T-helper 2 cell treated with Interferon-gamma antibody and Interleukin-4, amounts not matched to agents 100 ng/mL and 5 ng/mL, for 36 hours (primary cell): Measurements from ENCODE around the gene APOA5. TPM values are rescaled to one million over a fixed set of nuclear protein-coding genes. Genes with fewer than 3 reads are reported as not detected.
"Not testable (repeated sequence)": the region's sequence is repeated elsewhere in the genome, so short reads cannot be mapped to it uniquely, and the experiment has no call there.

Source experiments
- intact Hi-C: fragments of 100-400 bp; cut with micrococcal nuclease; formaldehyde crosslinking; loops from one replicate; pipeline ENCODE4 v1.15.1; 2023
- total RNA-seq: library from RNA; stranded (reverse); gene quantifications from 2 replicates; pipeline ENCODE4 v1.2.3, GENCODE V29; 2022

Gene APOA5
- total RNA-seq, 1 donor from 2014 or later, result not detected

DNA sequence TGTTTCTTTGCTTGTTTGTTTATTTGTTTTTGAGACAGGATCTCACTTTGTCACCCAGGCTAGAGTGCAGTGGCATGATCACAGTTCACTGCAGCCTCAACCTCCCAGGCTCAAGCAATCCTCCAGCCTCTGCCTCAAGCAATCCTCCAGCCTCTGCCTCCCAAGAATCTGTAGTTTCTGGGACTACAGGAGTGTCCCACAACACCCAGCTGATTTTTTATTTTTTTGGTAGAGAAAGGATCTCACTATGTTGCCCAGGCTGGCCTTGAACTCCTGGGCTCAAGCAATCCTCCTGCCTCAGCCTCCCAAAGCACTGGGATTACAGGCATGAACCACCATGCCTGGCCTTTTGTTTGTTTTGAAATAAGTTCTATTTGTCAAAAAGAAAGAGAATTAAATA lies 10.0 kb upstream of the APOA5 start:
- intact Hi-C loops, result not testable (repeated sequence)

DNA sequence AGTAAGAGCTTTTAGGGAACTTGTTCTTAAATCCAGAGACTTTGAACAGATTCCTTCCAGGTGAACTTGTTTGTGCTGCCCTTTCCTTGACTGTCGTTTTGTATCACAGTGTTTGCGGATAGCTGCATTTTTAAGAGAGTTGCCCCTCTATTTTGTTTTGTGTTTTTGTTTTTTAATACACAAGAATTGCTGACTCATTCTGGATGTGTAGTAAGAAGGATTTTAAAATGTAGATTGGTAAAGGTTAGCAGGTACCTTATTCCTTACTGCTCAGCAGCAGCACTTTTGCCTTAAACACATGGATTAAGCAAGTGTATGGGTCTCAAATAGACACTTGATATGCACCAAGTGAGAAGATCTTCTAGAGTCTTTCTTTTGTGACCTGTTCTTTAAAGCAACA lies 8.9 kb upstream of the APOA5 start:
- intact Hi-C loops, result no loop called here

DNA sequence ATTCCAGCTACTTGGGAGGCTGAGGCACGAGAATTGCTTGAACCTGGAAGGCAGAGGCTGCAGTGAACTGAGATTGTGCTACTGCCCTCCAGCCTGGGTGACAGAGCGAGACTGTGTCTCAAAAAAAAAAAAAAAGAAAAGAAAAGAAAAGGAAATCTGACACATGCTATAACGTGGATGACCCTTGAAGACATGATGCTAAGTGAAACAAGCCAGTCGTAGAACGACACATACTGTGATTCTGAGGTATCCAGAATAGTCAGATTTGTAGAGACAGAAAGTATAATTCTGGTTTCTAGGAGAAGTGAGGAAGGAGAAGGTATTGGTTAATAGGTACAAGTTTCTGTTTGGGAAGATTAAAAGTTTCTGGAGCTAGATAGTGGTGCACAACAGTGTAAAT lies 6.7 kb upstream of the APOA5 start:
- intact Hi-C loops, result no loop called here

DNA sequence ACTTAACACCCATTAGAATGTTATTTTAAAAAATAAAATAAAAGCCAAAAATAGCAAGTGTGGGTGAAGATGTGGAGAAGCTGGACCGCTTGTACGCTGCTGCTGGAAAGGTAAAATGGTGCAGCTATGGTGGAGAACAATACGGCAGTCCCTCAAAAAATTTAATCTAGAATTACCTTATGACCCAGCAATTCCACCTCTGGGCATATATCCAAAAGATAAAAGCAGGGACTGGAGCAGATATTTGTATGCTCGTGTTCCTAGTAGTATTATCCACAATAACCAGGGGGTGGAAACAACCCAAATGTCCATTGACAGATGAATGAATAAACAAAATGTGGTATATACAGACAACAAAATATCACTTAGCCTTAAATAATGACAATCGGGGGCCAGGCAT lies 6.1 kb upstream of the APOA5 start:
- intact Hi-C loops, result no loop called here

DNA sequence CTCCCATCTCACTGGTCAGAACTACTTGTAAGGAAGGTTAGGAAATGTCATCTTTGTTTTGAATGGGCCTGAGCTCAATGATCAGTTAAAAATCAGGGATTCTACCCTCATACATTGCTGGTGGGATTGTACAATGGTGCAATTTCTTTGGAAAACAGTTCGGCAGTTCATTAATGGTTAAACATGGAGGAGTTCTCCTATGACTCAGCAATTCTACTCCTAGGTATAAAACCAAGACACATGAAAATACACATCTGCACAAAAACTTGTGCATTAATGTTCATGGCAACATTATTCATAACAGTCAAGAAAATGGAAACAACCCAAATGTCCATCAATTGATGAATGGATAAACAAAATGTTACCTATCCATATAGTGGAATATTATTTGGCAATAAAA lies 4.9 kb upstream of the APOA5 start:
- intact Hi-C loops, result no loop called here

DNA sequence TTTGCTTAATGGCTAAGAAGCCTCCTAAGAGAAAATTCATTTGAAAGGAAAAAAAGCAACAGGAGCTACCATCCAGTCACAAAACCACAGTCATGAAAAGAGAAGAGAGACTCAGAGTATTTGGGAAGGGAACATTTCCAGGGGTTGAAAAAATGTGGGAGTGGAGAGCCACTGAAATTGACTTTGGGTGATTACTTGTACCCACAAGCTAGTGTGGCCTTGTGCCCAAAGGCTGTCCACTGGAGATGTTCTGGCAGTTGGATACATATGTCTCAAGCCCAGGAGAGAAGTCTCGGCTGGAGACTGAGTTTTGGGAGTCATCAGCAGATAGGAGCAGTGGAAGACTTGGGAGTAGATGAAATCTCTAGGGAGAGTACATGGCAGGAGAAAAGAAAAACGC lies 3.2 kb upstream of the APOA5 start:
- intact Hi-C loops, result no loop called here

DNA sequence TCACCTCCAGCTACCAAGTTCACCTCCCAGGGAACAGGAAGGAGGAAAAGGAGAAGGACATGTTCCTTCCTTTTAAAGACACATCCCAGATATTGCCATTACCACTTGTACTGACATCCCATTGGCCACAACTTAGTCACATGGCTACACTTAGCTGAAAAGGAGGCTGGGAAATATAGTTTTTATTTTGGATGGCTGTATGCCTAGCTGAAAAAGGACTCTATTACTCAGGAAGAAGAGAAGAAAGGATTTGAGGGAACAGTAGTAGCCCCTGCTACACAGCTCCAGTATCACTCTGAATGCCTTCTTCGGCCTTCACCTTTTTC lies 2.1 kb upstream of the APOA5 start:
- intact Hi-C loops, result no loop called here

DNA sequence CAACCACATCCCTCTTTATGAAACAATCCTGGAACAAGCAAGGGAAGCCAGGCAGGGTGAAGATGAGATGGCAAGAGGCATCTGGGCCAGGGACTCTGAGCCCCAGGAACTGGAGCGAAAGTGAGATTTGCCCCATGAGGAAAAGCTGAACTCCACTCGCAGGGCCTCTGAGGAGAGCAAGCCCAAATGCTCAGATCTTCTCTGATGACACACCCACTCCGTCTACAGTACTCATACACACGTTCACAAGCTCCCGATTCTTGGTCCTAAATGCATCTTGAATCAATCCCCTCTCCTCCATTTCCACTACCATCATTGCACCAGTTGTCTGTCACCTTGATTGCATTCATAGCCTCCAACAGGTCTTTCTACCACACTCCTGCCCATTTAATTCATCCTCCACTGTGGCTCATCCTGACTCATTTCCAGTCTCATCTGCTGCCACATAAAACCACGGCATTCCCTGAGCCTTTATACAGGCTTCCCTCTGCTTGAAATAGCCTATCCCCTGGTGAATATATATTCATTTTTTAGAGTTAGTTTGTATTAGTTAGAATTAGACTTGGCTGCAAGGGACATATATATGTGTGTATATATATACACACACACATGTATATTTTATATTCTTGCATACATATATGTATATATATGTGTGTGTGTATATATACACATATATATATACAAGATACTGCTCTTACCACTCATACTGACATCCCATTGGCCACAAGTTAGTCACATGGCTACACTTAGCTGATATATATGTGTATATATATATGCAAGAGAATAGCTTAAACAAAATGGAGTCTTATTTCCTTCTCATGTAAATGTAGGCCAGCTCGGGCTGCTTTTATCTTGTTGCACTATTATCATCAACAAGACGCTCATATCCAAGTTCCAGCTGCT lies 1.4 kb upstream of the APOA5 start:
- intact Hi-C loops, result no loop called here

DNA sequence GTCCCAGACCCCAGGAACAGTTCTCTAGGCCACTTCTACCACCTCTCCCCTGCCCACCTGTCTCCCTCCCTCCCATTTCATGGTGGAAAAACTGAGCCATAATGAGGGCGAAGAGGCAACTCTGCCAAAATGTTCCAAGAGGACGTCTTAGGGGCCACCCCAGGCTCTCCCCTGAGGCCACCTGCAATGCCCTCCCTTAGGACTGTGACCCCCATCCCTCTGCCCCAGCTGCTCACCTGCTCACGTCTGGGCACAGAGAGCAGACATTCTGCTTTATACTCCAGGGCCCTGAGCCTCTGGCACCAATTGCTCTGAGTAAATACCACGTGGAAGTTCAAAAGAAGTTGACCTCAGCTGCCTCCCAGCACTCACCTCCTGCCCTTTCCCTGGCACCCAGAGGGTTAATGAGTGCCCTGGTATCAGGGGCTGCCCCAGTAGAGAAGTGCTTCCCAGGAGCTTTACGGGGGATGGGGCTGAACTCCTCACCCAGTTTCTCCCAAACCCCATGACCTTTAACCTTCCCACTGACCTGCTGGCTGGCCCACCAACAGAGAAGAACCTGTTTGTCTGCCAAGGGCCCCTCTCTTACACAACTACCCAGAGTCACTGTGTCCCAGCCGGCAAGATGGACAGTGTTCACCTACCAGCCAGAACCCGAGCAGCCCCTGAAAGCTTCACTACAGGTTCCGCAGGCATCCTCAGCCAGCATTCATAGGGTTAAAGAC lies 627 bp upstream of the APOA5 start:
- intact Hi-C loops, result no loop called here

DNA sequence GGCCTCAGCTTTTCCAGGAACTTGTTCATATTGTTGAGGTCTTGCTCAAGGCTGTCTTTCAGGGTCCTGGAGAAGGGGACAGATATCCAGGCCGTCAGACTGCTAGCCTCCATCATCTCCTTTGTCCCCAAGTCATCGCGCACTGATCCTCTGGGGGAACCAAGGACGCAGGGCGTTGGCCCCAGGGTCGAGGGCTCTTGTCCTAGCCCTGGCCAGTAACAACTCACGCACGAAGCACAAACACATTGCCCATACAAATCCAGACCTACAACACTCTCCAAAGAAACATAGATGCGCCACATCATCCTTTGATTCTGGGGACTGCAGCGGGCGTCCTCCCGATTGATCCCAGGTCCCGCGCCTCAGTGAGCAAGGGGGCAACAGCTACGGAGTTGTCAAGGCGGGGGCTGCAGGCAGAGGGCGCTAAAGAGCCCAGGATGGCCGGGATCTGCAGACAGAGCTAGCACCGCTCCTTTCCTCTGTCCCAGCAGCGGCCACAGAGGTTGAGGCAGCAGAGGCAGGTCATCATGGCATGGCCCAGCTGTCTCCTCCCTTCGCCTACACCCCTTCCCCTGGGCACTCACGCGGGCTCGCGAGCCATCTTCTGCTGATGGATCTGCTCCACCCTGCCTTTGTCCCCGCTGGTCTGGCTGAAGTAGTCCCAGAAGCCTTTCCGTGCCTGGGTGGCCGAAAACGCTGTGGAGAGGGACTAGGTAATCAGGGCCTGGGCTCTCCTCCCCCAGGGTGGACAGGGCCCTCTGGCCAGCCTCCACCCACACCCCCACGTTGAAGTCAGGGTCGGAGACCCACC lies 472 bp downstream of the APOA5 start:
- intact Hi-C loops, result loop anchor here (1.0 to 2.0 kb wide), 3 partner anchors 45 to 315 kb away; no protein-coding TSS in a partner anchor

DNA sequence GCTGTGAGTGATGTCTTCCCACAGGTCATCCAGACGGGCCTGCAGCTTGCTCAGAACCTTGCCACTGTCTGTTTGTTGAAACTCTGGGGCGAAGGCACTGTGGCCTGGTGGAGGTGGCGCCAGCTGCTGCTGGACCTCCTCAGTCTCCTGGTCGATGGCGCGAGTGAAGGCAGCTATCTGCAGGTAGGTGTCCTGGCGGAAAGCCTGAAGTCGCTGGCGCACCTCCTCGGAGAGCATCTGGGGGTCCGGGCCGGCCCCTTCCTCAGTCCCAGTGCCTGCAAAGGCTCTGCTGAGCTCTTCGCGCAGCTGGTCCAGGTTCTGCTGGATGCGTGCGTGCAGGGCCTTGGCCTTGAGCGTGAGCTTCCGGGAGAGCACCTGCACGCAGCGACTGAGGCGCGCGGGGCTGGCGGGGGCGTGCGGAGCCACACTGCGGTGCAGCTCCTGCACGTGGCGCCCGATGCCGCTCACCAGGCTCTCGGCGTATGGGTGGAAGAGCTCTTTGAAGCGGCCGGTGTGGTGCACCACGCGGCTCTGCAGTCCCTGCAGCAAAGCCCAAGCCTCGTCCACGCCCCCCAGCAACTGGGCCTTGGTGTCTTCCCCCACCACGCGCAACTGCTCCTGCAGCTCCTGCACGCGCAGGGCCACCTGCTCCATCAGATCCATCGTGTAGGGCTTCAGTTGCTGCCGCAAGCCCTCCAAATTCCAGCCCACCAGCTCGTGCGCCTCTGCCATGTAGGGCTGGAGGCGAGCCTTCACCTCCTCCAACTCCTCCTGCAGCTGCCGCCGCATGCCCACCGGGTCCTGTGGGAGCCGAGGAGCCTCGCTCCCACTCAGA lies 1.3 kb downstream of the APOA5 start:
- intact Hi-C loops, result loop anchor here (1.0 to 2.0 kb wide), 3 partner anchors 46 to 316 kb away; no protein-coding TSS in a partner anchor

DNA sequence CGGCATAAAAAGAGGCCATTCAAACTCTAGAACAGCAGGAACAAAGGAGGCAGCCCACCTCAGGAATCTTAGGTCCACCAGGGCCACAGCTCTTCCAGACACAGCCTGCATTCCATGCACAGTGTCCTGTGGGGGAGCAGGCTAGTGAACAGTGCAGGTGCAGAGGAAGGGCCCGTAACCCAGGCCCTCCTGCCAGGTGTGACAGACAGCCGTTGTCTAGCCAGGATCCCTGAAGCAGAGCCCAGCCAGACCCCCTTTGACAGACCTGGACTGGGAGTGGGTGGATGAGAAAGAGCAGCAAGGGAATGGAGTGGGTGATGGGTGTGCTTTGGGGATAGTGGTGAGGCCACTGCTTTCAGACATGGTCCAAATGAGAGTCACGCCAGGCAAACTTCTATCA lies 2.7 kb downstream of the APOA5 start:
- intact Hi-C loops, result loop anchor here (1.0 to 10.0 kb wide), 4 partner anchors 16 to 443 kb away; partner anchors contain the start of genes PCSK7 and RNF214

DNA sequence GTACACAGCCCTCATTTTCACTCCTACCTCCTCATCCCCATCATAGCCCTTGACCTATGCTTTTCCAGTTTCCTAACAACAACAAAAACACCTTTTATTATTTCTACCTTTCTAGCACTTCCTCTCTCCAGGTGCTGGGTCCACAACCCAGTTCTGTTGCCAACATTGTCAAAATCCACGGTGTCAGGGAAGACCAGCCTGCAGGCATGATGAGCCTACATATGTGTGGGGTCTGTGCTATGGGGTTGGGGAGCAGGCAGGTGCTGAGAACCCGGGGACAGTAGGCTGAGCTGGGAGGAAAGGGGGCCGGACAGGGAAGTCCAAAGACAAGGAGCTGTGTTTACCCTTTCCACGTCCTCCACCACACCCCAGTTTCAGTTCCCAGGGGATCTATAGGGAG lies 3.1 kb downstream of the APOA5 start:
- intact Hi-C loops, result loop anchor here (1.0 to 10.0 kb wide), 4 partner anchors 15 to 444 kb away; partner anchors contain the start of genes PCSK7 and RNF214

DNA sequence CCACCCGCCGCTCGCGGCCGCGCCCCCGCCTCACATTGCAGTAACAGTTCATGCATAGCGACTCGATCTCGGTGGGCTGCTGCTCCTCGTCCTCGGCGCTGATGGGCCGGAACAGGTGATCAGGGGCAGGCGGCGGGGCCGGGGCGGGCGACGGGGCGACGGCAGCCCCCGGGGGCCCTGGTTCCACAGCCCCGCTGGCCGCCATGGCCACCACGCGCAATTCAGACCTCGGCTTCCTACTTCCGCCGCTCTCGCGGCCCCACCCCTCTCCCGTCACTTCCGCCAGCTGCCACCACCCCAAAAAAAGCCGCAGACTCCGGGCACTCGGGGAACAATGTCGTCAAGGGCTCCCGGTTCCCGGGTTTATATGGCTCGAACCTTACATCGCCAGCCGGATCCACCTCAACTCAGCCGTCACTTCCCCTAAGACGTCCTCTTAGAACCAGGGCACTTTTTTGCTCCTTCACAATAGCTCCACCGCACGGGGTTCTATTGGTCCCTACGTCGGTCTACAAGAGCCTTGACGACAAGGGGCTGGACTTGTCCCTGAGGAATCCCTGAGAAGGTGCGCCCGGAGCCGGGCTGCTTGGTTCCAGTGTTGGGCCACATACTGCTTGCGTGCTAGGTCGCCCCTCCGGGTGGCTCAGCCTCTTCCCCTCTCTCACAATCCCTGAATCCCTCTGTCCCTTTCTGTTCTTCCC lies 3.7 kb downstream of the APOA5 start, which contains the start of gene ZPR1:
TSS of gene ZPR1 (minus strand) at position 238 of the 701 bp plus-strand sequence. CDS start at position 205, 33 bp downstream.
- intact Hi-C loops, result loop anchor here (1.0 to 10.0 kb wide), 4 partner anchors 15 to 444 kb away; partner anchors contain the start of genes PCSK7 and RNF214

DNA sequence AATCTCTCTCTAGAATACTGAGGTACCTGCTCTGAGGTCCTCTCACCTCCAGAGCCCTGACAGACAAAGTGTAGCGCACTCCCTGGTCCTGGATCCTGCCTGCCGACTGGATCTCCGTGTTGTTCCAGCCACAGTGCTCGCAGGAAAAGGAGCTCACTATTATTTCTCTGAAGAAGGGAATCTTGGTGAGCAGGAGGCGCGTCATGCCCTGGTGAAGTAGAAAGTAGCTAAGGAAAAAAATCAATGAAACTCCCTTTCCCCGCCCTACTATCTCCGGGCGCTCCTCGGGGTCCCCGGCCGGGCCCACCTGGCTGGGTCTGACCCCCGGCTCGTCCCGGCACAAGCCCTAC lies 4.3 kb downstream of the APOA5 start:
- intact Hi-C loops, result loop anchor here (5.0 to 10.0 kb wide), 2 partner anchors 237 to 445 kb away; partner anchors contain the start of genes PCSK7 and RNF214

DNA sequence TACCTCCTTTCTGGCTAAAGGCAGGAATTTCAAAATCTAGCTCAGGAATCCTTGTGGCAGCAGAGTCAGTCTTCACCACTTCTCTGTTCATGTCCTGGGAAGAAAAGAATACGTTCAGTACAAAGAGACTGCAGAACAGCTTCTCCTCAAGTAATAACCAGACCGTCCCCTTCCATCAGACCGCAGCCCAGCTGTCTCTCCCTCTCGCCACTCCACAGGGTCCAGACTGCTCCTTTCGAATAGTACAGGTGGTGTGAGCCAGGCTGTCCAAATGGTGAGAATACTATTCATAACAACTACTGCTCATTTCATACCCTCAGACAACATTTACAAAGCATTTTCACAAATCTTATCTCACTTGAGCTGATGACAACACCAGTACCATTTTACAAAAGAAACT lies 4.7 kb downstream of the APOA5 start:
- intact Hi-C loops, result loop anchor here (5.0 to 10.0 kb wide), 2 partner anchors 238 to 445 kb away; partner anchors contain the start of genes PCSK7 and RNF214

DNA sequence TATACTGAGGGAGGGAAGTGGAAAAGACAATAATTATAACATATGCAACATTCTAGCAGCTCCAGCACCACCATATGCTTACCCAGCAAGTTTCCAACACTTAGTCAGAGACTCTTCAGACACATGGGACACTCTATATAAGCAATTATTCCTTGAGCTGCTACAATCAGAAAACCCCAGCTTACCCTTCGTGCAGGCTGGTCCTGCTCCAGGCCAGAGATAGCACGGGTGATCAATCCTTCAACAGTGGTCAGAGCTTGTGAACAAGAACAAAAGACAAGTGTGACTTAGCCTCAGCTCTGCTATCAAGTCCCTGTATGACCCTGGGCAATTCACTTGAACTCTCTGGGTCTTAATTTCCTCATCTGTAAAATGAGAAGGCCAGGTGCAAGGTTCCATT lies 5.4 kb downstream of the APOA5 start:
- intact Hi-C loops, result loop anchor here (5.0 to 10.0 kb wide), 2 partner anchors 238 to 446 kb away; partner anchors contain the start of genes PCSK7 and RNF214

DNA sequence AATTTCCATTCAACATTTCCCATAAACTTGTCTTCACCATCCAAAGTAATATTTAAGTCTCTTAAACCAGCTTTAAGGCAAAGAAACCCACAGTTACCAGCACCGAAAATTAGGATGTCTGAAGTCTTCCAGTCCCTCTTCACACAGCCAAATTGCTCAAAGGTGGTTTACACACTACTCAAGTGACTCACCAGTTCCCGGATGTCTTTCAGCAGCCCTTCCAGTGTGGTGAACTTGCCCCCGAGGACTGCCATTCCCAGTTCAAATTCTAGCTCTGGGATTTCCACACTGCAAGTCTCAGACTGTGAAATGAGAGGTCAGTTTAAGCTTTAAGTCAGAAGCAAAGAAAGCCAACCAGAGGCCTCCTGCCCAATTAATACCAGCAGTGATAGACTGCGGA lies 9.0 kb downstream of the APOA5 start:
- intact Hi-C loops, result loop anchor here (10.0 kb wide), 1 partner anchor 242 kb away; no protein-coding TSS in a partner anchor

DNA sequence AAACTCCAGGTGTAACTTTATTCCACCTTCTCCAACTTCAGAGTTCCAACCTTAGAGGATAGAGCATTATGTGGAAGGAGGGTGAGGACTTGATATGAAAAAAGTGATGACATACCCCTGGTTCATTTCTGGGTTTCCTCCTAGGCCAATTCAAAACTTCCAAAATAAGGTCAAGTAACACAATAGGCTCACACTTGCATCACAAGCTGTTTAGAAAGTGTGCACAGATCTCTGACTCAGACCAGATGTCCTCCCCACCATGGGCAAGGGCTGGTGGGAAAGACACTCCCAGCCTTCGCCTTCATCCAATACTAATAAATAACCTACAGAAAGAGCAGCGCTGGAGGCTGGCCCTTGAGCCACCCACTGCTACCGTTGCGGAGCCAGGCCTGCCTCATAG lies 13.1 kb downstream of the APOA5 start:
- intact Hi-C loops, result no loop called here

DNA sequence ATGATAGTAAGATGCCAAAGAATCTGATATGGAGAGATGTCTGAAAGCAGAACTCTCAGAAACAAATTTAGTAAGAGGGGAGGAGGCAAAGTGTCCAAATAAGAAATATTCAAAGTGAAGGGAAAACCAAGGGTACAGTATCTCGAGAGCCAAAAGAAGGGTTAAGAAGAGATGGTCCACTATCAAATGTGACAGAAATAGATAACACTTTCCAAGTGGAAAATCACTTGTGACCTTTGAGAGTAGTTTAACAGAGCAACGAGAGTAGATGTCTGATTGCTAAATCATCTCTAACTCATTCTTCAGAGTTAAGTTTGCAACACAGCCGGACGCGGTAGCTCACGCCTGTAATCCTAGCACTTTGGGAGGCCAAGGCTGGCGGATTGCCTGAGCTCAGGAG lies 14.6 kb downstream of the APOA5 start:
- intact Hi-C loops, result no loop called here
